IPS DF 4.7 (cell line): ENCODE measurements around the gene CCDC74B.
"Not testable (repeated sequence)": the region's sequence is repeated elsewhere in the genome, so short reads cannot be mapped to it uniquely, and the experiment has no call there.

ENCODE experiments used
- DNase-seq: peaks from one replicate; pipeline ENCODE4 v3.0.0-alpha.2; 2013; ENCODE audit warnings: low spot score; ENCODE audit errors: extremely low read depth

Gene CCDC74B

DNA sequence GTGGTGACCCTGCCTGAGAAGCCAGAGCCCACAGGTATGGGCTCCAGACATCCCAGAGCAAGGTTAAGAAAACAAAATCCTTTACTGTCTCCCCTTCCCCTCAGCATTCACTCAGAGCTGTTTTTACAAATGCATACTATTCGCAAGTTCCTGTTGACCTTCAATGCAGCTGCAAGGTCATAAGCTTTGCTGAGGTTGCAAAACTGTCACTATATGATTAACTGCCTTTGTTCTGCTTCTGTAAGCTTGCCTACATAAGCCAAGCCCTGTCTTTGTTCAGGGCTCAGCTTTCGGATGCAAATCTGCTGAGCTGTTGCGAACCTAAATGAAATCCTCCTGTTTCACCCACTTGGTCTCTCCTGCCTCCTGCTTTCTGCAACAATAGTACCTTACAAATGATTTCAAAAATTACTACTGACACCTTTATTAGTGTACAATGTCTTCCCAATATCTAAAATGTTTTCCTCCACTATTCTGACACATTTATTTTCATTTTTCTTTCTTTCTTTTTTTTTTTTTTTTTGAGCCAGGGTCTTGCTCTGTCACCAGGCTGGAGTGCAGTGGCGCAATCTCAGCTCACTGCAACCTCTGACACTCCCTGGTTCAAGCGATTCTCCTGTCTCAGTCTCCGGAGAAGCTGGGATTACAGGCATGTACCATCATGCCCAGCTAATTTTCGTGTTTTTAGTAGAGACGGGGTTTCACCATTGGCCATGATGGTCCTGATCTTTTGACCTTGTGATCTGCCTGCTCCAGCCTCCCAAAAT is 42.1 kb downstream of the CCDC74B start:
- DNase-seq: not testable (repeated sequence)
